ENCODE data around the gene NELFB.

The NELFB gene

DNA sequence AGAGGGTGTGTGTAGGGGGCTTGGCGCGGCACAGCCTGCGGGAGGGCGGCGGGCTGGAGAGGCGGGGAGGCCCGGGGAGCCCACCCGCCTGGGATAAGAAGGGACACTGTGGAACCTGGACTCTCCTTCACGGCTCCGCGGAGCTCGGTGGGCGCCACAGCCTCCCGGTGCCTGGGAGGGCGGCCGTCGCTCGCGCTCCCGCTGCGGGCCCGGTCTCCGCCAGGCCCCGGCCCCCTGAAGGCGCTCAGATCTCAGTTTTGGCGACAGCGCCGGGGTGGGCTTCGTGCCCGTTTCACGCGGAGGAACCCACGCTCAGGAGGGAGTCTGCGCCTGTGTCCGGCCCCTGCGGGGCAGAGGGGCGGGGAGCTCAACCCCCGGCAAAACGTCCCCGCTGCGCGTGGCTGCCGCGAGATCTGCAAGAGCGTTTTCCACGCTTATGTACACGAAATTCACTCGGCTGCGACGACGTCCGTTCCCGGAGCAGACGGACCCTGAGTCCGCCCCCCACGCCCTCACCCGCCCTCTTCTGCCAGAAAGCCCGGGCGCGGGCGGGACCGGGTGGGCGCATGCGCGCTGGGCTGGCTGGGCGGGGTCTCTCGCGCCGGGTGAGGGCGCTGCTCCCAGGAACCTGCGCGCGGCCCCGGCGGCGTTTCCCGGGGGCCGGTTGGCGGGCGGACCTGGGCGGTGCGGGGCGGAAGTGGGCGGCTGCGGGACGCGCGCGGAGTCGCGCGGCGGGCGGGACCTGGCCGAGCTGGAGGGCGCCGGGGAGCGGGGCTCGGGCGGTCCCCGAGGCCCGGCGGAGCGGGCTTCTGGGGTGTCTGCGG, at the start of gene NELFB:
NELFB (plus strand) TSS at position 704 of the 824 bp plus-strand sequence.
- peak; percentile 65 to 72 for DNase-seq (ENCODE audit: low read depth in 2 of 2)

DNA sequence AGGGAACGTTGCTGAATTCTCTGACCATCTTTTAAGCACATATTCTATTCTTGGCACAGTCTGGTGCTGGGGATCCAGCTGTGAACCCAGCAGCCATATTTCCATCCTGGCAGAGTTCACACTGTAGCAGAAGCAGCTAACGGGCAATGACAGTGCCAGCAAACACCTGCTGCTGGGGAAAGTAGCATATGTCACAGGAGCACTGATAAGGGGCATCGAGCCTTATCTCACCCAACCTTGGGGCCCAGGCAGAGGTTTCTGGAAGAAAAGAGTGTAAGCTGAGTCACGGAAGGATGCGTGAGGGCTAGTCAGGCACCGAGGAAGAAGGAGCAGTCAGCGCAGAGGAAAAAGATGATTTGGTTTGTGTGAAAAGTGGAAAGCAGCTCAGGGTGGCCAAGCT, 48.5 kb upstream of the NELFB start:
- no peak for DNase-seq (ENCODE audit: low read depth in 2 of 2)

DNA sequence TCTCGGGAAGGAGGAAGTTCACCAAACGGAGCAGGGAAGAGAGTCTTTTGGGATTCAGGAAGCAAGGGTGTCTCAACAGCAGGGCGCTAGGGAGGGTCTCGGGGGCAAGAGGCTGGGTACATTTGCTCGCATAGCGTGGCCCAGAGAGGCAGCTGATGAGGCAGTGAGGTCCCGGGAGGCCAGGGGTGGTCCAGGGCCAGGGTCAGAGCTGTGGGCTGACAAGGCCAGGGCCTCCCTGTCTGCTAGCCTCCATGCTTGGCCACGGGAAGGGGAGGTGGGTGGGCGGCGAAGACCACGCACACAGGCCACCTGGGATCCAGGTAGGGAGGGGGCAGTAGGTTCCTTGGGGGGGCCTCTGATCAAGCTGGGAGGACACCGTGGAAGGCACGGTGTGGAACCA, 43.6 kb upstream of the NELFB start:
- DNase-seq (ENCODE audit: low read depth in 2 of 2), result no peak

DNA sequence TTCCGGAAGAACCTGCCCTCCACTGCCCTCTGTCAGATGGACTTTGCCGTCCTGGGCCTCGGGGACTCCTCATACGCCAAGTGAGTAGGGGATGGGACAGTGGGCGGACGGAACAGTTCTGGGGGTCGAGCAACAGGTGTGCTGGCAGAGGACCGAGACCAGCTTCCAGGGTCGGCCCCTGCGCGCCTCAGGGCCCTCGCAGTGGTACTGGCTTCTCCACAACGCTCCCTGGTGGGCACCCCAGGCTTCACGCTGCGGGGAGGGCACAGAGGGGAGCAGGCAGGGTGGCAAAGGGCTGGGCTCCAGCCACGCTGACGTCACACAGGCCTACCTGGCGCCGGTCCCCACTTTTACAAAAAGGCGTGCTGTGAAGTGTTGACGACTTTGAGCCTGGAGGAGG, 42.6 kb upstream of the NELFB start:
- no peak for DNase-seq (ENCODE audit: low read depth in 2 of 2)

DNA sequence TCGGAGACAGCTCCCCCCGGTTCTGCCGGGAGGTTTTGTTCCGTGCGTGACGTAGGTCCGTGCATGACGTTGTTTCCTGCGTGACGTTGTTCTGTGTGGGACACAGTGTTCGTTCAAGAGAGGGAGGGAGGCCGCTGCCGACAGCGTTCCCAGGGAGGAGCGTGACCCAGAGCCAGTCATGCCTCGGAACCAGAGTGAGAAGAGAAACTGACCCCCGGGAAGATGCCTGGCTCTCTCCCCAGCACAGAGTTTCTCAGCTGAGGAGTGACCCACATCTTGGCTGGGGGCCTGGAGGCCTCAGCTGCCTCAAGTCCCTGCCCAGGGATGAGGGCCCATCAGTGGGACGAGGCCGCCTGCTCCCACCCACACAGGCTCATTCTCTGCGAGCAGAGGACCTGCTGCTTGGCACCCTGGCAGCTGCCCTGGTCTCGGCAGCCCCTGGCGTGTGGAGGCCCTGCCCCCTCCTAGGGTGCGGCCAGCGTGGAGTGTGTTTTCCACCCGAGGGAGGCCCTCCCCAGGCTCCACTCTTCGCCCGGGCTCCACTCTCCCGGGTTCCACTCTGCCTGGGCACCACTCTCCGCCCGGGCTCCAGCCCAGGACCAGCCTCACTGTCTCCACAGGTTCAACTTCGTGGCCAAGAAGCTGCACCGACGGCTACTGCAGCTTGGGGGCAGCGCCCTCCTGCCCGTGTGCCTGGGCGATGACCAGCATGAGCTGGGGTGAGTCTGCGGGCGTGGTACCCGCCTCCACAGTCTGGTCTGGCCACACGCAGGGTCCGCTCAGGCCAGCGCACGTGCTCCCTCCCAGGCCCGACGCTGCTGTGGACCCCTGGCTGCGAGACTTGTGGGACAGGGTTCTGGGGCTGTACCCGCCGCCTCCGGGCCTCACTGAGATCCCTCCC, 41.7 kb upstream of the NELFB start:
- DNase-seq (ENCODE audit: low read depth in 2 of 2), result no peak

GRCh38 chr9:137214620-137215019, 40.5 kb upstream of the NELFB start:
- no peak for DNase-seq (ENCODE audit: low read depth in 2 of 2)

GRCh38 chr9:137215196-137215986, 39.7 kb upstream of the NELFB start:
- no peak for DNase-seq (ENCODE audit: low read depth in 2 of 2)

DNA sequence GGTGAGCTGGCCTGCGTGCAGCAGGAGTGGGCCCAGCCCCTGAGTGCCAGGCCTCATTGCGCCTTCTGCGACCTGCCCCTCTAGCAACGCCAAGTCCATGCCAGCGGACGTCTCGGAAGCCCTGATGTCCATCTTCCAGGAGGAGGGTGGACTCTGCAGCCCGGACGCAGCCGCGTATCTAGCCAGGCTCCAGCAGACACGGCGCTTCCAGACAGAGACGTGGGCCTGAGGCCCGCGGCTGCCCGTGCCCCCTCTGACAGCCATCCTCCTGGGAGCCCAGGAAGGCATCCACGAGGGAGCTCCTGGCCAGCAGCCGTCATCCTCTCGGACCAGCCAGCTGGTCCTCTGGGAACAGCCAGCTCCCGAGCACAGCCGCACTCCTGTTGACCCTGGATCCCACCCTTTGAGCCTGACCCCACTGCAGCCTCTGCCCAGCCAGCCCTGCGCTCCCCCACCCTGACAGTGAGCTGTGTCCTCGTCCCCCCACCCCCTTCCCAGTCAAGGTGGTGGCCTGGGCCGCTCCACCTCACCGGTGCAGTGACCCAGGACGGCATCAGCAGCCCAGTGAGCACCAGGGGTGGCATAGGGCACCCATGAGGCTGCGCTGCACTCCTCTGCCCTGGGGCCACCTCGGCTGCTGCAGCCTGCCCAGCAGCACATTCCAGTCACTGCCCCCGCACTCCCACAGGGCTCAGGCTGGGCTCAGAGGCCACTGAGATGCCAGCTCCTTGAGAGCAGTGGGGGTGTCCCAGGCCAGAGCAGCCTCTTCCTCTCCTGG, 38.8 kb upstream of the NELFB start:
- DNase-seq (ENCODE audit: low read depth in 2 of 2), result no peak

DNA sequence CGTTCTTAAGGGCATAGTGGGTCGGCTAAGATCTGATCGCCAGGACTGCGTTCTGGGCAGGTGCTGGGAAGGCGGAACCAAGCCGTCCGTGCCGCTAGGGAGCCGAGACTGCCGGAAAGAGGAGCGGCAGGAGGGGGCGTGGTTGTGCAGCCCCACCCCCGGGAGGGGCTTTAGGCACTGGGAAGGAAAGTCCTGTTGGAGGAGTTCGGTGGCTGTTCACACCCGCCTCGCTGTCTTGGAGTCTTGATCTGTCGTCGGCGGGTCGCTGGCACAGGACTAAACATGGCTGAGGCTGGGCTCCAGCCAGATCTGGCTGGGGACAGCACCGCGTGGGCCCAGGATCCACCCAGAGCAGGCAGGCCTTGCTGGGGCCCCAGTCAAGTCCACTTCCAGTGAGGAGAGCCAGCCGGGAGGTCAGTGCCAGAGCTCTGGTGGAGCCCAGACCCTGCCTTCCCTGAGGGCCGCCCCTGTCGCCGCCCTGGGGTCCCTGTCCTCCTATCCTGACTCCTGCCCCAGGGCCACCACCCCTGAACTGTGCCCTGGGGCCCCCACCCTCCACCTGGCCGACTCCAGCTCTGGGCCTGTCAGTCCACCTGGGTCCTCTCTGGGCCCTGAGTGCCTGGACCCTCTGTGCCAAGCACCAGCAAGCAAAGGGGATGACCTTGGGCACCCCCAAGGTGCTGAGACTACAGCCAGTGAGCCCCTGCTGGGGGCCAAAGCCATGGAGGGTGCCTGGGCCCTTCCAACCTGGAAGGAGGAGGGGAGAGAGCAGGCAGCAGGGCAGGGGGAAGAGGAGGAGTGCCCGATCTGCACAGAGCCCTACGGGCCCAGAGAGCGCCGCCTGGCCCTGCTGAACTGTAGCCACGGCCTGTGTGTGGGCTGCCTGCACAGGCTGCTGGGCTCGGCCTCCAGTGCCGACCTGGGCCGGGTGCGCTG, 37.6 kb upstream of the NELFB start:
- no peak for DNase-seq (ENCODE audit: low read depth in 2 of 2)

DNA sequence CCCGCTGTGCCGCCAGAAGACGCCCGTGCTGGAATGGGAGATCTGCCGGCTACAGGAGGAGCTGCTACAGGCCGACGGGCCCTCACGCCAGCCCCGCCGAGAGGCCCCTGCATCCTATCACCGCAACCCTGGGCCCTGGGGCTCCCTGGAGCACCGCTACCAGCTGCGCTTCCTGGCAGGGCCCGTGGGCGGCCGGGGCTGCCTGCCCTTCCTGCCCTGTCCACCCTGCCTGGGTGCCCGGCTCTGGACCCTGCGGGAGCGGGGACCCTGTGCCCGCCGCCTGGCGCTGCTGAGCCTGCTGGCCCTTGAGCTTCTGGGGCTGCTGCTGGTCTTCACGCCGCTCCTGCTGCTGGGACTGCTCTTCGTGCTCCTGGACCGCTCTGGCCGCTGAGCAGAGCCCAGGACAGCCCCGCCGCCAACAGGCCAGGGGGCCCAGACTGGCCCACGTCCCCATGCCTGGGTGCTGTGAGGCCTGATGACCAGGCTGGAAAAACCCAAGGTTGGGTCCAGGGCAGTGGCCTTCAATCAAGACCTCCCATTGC, 36.8 kb upstream of the NELFB start:
- no peak for DNase-seq (ENCODE audit: low read depth in 2 of 2)

GRCh38 chr9:137218754-137219271, 36.3 kb upstream of the NELFB start:
- no peak for DNase-seq (ENCODE audit: low read depth in 2 of 2)

DNA sequence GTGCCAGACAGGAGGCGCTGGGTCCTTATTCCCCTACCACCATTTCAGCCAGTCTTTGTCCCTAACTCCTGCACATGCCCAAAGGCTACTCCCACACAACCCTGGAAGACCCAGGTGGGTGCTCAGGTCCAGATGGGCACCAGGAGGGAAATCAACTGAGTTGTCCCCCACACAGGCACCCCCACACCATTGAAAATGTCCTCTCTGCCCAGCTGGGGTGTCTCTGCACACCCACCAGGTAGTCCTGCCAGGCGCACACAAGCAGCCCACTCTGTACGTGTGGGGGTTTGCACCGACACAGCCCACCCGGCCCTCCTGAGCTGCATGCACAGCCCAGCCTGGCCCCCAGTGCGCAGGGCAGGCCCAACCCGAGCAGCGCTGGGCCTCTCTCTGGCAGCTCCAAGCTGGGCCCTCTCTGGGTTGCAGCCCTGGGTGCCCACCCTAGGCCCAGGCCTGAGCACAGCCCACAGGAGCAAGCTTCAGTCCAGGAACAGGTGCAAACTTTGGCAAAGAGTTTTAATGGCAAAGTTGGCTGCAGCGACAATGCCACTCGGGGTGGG, 35.3 kb upstream of the NELFB start:
- DNase-seq (ENCODE audit: low read depth in 2 of 2), result no peak

GRCh38 chr9:137220317-137221094, 34.6 kb upstream of the NELFB start:
- no peak for DNase-seq (ENCODE audit: low read depth in 2 of 2)

- no peak for DNase-seq (ENCODE audit: low read depth in 2 of 2)
These were observed 34.0 kb upstream of the NELFB start for GRCh38 chr9:137221095-137221505.

GRCh38 chr9:137221506-137222111, 33.5 kb upstream of the NELFB start:
- DNase-seq (ENCODE audit: low read depth in 2 of 2), result no peak

DNA sequence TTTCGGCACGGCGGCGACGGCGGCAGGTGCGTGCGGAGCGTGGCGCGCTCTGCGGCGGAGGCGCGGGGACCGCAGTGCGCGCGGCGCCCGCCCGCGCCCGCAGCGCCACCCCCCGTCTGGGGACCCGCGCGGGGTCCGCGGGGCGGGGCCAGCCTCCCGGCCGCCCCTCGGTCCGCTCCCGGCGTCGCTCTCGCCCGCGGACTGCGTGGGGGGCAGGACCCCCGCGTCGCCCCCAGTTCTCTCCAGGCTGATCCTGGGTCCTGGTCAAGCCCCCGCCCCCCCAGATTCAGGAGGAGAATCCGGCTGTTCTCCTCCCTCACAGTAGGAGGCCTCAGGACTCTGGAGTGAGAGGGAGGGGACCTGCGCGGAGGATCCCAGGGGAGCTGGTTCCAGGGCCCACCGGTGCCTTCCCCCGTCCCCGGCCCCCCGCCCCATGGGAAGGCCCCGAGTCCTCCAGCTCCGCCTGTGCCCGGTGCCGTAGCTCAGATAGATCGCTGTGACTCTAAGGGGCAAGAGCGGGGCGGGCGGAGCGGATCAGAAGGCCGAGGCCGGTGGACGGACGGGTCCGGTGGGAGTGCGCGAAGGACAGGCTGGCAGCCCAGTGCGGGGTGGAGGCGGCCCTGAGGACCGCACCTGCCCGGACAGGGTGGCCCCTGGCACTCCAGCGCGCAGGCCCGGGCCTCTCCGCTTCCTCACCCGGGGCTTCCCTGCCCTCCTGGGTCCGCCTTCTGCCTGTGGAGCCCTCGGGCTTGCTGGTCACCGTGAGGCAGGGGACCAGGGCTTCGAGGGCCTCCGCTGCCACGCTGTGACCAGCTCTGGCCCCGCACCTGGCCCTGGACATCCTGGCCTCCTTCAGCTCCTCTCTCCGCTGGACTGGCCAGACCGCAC, 32.7 kb upstream of the NELFB start, which contains the start of gene RNF208:
RNF208 (minus strand) TSS at position 51 of the 888 bp plus-strand sequence. CDS start 1,028 bp downstream, outside the sequence.
- no peak for DNase-seq (ENCODE audit: low read depth in 2 of 2)
